Astrocyte of the spinal cord (primary cell): ENCODE data around the gene MUC22.

Source experiments
- DNase-seq: peaks from one replicate; pipeline ENCODE4 v3.0.0; 2011; ENCODE audit warnings: low read depth, low spot score
- H3K4me3 ChIP-seq: 2 replicates; pipeline ENCODE4 v1.5.1; 2011; ENCODE audit warnings: low read depth, mild to moderate bottlenecking, low read length, moderate library complexity
- in situ Hi-C: cut with HindIII; loops from 2 replicates; pipeline ENCODE4 v1.10.0; 2017; ENCODE audit warnings: low sequenced_read_pairs
- TF ChIP-seq, protein P1 (sequence below): IDR thresholded peaks from 2 replicates; pipeline ENCODE4 v1.5.1; 2012; ENCODE audit warnings: low read depth, mild to moderate bottlenecking, low read length, inconsistent platforms

MUC22 gene

DNA sequence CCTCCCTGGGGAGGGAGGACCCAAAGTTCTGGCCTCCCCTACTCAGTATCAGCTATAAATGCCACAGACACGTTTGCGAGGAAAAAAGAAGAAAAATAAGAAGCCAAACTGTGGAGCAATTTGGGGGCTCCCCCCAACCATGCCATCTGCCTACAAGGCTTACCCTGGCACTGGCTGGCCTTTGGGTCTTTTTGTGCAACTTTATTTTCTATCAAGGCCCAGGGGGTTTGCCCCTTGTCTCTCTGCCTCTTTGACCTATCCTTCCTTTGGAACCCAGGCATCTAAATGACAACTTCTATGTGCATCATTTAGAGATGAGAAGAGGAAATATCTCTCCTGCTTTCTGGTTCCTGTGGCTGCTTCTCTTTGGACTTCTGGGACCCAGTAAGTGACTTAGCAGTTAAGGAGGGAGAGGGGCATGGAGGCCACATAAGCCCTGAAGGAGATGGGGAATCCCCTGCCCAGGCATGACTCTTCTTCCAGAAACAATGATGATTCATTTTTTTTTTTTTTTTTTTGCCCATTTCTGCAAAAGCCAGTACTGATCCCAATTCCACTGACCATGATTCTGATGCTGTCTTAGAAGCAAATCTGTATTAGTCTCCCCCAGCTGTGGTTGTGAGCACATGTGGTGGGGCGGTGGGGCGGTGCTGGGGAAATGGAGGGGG is at the start of gene MUC22:
MUC22 (plus strand) TSS at position 82 of the 668 bp plus-strand sequence; CDS start at position 315, 233 bp downstream.
- in situ Hi-C loops, result no loop called here
- TF ChIP-seq, protein P1, sequence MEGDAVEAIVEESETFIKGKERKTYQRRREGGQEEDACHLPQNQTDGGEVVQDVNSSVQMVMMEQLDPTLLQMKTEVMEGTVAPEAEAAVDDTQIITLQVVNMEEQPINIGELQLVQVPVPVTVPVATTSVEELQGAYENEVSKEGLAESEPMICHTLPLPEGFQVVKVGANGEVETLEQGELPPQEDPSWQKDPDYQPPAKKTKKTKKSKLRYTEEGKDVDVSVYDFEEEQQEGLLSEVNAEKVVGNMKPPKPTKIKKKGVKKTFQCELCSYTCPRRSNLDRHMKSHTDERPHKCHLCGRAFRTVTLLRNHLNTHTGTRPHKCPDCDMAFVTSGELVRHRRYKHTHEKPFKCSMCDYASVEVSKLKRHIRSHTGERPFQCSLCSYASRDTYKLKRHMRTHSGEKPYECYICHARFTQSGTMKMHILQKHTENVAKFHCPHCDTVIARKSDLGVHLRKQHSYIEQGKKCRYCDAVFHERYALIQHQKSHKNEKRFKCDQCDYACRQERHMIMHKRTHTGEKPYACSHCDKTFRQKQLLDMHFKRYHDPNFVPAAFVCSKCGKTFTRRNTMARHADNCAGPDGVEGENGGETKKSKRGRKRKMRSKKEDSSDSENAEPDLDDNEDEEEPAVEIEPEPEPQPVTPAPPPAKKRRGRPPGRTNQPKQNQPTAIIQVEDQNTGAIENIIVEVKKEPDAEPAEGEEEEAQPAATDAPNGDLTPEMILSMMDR, result no peak
- no peak within 1 kb of the TSS for H3K4me3 ChIP-seq
- peak; percentile 33 for DNase-seq

DNA sequence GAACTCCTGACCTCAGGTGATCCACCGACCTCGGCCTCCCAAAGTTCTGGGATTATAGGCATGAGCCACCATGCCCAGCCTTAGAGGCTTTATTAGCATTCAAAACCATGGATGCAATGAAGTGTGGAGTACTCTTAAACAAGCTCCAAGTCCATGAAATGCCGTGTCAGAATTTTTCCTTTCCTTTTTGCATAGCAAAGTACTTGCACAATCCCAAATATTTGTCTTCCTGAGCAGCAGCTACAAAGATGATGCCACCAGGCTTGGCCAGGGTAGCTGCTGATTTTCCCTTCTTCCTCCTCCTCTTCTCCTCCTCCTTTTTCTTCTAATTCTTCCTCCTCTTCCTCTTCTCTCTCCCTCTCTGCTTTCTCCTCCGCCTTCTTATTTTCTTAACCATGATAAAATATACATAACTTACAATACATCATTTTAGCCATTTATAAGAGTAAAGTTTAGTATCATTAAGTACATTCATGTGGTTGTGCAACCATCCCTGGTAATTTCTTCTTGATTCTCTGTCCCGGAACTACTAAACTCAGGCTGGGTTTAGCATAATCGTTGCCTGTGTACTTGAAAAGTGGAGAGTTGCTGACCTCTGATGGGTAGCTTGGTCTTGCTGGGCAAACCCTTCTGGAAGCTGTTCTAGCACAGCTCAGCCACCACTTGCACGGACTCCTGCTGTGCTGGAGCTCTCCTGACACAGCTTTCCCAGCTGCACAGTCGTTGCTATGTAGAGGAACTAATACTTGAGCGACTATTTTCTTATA is 49.2 kb upstream of the MUC22 start:
- TF ChIP-seq, protein P1, result no peak
- peak; percentile 17 for DNase-seq
- no peak overlapping the region for H3K4me3 ChIP-seq
- in situ Hi-C loops, result no loop called here

DNA sequence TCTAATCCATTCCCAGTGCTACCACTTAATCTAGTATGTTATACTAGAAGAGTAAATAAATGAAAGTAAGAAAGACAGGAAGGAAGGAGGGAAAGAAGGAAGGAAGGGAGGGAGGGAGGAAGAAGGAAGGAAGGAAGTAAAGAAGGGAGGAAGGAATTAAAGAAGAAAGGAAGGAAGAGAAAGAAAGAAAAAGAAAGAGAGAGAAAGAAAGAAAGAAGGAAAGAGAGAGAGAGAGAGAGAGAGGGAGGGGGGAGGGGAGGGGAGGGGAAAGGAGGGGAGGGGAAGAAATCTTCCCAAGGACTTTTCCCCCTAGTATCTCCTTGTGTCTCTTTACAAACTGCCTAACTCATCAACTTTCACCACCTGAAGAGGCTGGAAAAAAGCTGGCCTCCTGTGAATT is 47.6 kb upstream of the MUC22 start:
- TF ChIP-seq, protein P1, result no peak
- in situ Hi-C loops, result no loop called here

DNA sequence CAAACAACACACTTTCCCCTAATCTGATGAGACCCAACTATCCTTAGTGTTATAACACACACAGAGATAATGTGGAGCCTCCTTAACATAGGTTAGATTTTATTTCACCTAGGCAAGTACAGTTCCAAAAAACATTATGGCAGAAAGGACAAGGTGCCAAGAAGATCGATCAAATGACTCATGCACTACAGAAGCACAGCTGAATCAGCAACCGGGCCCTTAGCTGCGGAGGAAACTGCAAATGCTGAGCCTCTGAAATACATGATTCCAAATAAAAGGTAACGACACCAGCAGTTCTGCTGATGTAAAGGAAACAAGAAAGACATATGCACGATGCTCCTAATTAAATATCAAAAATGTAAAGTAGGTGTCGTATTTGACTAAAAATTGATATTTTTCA is 46.6 kb upstream of the MUC22 start:
- peak; percentile 67 for DNase-seq
- in situ Hi-C loops, result no loop called here

More for the DNA sequence above, 47.6 kb upstream of the MUC22 start:
- DNase-seq, result no peak
- H3K4me3 ChIP-seq, result no peak overlapping the region

DNA sequence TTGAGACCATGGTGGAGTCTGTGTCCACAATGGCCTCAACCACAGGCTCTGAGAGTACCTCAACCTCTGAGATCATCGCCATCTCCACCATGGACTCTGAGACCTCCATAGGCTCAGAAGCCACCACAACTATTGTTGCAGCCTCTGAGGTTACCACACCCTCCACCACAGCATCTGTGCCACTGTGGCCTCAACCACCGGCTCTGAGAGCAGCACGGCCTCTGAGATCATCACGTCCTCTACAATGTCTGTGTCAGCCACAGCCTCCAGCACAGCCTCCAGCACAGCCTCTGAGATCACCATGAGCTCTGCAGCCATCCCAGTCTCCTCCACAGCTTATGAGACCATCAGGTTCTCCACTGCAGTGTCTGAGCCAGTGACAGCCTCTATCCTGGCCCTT is 46.2 kb upstream of the MUC22 start:
- in situ Hi-C loops, result no loop called here
- TF ChIP-seq, protein P1, result no peak
- DNase-seq, result peak; percentile 65
- no peak overlapping the region for H3K4me3 ChIP-seq

More for the DNA sequence above, 46.6 kb upstream of the MUC22 start:
- TF ChIP-seq, protein P1, result no peak
- H3K4me3 ChIP-seq, result no peak overlapping the region

DNA sequence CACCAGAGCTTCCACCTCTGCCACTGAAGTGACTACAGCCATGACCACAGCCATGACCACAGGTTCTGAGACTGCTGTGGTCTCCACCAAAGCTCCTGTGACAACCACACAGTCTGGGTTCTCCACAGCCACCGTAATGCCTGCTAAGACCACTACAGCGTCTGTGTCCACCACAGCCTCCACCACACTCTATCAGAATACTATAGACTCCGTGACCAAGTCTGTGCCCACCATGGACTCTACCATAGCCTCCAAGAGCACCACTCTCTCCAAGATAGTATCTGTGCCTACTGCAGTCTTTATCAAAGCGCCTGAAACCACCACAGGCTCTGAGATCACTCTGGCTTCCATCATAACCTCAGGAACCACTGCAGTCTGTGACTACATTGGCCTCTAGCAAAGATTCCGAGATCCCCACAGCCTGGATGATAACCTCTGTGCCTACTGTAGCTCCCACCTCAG is 45.1 kb upstream of the MUC22 start:
- in situ Hi-C loops, result no loop called here
- DNase-seq, result no peak
- TF ChIP-seq, protein P1, result no peak
- H3K4me3 ChIP-seq, result no peak overlapping the region
